Measurements from ENCODE around the gene MPHOSPH9.

DNA sequence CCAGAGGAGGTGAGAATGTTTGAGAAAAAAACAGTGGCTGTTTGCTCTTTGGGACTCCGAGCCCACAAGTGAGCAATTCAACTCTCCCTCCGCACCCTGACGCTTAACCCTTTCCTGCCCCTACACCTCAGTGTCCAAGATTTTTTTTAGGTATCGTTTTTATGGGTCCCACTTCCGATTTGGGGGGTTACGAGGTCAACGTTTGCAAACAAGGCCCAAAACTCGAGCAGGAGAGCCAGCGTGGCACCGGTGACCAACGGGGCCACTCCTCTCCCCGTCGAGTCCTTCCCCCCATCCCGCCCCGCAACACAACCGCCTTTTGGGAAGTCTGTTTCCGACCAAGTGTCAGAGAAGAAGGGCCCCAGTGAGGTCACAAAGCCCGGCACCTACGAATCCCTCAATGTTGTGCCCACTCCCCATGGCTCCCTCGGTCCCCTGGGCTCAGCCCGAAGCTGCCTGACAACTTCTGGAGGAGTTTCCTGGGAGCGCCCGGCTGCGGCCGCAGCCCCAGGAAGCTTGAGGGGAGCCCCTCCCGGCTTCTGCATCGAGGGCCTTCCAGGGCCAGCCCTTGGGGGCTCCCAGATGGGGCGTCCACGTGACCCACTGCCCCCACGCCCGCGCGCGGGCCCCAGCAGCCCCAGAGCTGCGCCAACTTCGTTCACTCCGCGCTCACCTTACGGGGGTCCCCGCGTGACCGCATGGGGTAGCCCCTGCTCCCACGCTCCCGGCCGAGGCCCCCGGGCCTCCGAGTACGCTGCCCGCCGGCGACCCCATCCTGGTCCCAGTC lies 37.5 kb upstream of the MPHOSPH9 start:
- TF ChIP-seq POLR2AphosphoS5 (IDR thresholded peaks at IDR 0.05; ENCODE audit: low read depth) = no peak
- TF ChIP-seq, protein P1, sequence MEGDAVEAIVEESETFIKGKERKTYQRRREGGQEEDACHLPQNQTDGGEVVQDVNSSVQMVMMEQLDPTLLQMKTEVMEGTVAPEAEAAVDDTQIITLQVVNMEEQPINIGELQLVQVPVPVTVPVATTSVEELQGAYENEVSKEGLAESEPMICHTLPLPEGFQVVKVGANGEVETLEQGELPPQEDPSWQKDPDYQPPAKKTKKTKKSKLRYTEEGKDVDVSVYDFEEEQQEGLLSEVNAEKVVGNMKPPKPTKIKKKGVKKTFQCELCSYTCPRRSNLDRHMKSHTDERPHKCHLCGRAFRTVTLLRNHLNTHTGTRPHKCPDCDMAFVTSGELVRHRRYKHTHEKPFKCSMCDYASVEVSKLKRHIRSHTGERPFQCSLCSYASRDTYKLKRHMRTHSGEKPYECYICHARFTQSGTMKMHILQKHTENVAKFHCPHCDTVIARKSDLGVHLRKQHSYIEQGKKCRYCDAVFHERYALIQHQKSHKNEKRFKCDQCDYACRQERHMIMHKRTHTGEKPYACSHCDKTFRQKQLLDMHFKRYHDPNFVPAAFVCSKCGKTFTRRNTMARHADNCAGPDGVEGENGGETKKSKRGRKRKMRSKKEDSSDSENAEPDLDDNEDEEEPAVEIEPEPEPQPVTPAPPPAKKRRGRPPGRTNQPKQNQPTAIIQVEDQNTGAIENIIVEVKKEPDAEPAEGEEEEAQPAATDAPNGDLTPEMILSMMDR (IDR thresholded peaks at IDR 0.05; ENCODE audit: insufficient read depth, low read length) = no peak
- no peak for TF ChIP-seq GABPA (IDR thresholded peaks at IDR 0.05; ENCODE audit: low read depth)
- no peak for TF ChIP-seq SPI1 (IDR thresholded peaks at IDR 0.05; ENCODE audit: borderline replicate concordance, low read depth)
- TF ChIP-seq, protein P2, sequence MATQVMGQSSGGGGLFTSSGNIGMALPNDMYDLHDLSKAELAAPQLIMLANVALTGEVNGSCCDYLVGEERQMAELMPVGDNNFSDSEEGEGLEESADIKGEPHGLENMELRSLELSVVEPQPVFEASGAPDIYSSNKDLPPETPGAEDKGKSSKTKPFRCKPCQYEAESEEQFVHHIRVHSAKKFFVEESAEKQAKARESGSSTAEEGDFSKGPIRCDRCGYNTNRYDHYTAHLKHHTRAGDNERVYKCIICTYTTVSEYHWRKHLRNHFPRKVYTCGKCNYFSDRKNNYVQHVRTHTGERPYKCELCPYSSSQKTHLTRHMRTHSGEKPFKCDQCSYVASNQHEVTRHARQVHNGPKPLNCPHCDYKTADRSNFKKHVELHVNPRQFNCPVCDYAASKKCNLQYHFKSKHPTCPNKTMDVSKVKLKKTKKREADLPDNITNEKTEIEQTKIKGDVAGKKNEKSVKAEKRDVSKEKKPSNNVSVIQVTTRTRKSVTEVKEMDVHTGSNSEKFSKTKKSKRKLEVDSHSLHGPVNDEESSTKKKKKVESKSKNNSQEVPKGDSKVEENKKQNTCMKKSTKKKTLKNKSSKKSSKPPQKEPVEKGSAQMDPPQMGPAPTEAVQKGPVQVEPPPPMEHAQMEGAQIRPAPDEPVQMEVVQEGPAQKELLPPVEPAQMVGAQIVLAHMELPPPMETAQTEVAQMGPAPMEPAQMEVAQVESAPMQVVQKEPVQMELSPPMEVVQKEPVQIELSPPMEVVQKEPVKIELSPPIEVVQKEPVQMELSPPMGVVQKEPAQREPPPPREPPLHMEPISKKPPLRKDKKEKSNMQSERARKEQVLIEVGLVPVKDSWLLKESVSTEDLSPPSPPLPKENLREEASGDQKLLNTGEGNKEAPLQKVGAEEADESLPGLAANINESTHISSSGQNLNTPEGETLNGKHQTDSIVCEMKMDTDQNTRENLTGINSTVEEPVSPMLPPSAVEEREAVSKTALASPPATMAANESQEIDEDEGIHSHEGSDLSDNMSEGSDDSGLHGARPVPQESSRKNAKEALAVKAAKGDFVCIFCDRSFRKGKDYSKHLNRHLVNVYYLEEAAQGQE (IDR thresholded peaks at IDR 0.05; ENCODE audit: insufficient replicate concordance, low read depth) = no peak

Measured in HL-60 (cell line).